ENCODE data around the gene SEL1L2. TPM values are rescaled to one million over a fixed set of nuclear protein-coding genes. Genes with fewer than 3 reads are reported as not detected.

The SEL1L2 gene
- total RNA-seq, 1 donor from 2014 or later, result 1.4 TPM

- Histone ChIP-seq H3K4me1 (no peaks in the 10 kb centered on the region), H3K9me3 (replicated peaks) (no peaks in the 10 kb centered on the region), H3K27me3 (ENCODE audit: low read depth) (peaks cover 30% of the 10 kb centered on the region), H3K4me3 (no peak overlapping the region), H3K27ac (replicated peaks) (no peak overlapping the region), H3K36me3 (no peaks in the 10 kb centered on the region)
- no peak for TF ChIP-seq CTCF (IDR thresholded peaks at IDR 0.05; ENCODE audit: borderline replicate concordance)
- intact Hi-C loops (cut with micrococcal nuclease), result no loop called here
- DNase-seq, result no peak
Observed at GRCh38 chr20:13839421-13840092, 150.9 kb downstream of the SEL1L2 start.

DNA sequence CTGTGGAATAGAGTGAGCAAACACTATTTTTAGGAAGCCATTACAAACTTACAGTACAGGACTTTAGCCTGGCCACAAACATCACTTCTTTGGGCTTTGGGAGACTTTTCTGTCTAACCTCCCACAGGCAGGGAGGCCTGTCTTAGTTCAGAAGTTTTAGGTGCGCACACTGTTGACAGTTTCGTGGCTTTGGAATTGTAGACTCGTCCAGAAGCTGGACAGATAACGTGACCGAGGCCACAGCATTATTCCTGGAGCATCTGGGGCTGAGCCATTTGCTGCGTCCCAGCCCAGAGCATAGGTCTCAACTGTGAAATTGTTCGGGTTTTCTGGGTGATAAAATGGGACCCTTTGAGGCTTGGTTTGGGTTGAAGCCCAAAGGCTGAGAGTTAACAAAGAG lies 151.8 kb downstream of the SEL1L2 start:
- no peak for TF ChIP-seq CTCF (IDR thresholded peaks at IDR 0.05; ENCODE audit: borderline replicate concordance)
- H3K4me3 ChIP-seq, result no peak overlapping the region
- intact Hi-C loops (cut with micrococcal nuclease), result no loop called here
- DNase-seq, result no peak
- H3K27me3 ChIP-seq (ENCODE audit: low read depth), result peaks cover 30% of the 10 kb centered on the region
- H3K9me3 ChIP-seq (replicated peaks), result no peaks in the 10 kb centered on the region
- H3K27ac ChIP-seq (replicated peaks), result no peak overlapping the region
- H3K36me3 ChIP-seq, result no peaks in the 10 kb centered on the region
- no peaks in the 10 kb centered on the region for H3K4me1 ChIP-seq

DNA sequence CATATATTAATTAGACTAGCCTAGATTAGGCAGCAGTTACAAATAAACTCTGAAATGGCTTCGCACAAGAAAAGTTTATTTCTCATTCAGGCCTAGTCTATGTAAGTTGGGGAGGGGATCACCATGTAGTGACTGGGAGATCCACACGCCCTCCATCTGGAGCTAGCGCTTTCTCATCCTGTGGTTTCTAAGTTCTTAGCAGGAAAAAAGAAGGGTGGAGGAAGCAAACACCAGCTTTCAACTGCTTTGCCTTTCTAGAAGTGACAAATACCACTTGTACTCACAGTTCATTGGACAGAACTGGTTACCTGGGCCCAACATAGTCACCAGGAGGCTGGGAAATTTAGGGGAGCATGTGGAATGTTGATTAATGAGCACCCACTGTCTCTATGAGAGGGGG lies 158.9 kb downstream of the SEL1L2 start:
- TF ChIP-seq CTCF (IDR thresholded peaks at IDR 0.05; ENCODE audit: borderline replicate concordance), result no peak
- peaks cover under 1% of the 10 kb centered on the region for H3K27me3 ChIP-seq (ENCODE audit: low read depth)
- H3K9me3 ChIP-seq (replicated peaks), result no peaks in the 10 kb centered on the region
- intact Hi-C loops (cut with micrococcal nuclease), result no loop called here
- no peak overlapping the region for H3K4me3 ChIP-seq
- no peaks in the 10 kb centered on the region for H3K36me3 ChIP-seq
- H3K4me1 ChIP-seq, result no peaks in the 10 kb centered on the region
- no peak for DNase-seq
- no peak overlapping the region for H3K27ac ChIP-seq (replicated peaks)

GRCh38 chr20:13825465-13825864 lies 164.9 kb downstream of the SEL1L2 start:
- no peaks in the 10 kb centered on the region for H3K27me3 ChIP-seq (ENCODE audit: low read depth)
- peaks cover 5% of the 10 kb centered on the region for H3K4me1 ChIP-seq
- H3K4me3 ChIP-seq, result no peak overlapping the region
- no peak for DNase-seq
- intact Hi-C loops (cut with micrococcal nuclease), result no loop called here
- H3K27ac ChIP-seq (replicated peaks), result no peak overlapping the region
- no peak for TF ChIP-seq CTCF (IDR thresholded peaks at IDR 0.05; ENCODE audit: borderline replicate concordance)
- peaks cover 8% of the 10 kb centered on the region for H3K9me3 ChIP-seq (replicated peaks)
- peaks cover 4% of the 10 kb centered on the region for H3K36me3 ChIP-seq

DNA sequence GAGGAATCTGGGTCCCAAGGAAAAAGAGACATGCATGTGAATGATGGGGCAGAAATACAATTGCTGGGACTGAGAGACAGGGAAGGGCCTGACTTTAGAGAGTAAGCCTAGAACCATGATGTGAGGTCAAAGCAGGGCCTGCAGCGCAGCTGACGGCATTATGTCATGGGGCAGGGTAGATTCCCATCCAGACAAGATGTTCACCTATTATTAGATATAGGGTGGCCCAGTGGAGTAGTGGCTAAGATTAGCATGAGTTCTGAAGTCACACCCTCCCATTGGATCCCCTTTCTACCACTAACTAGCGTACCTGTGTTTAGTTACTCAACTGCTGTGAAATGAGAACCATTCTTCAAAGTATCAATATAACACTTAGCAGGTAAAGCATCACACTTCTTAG lies 166.0 kb downstream of the SEL1L2 start:
- H3K27ac ChIP-seq (replicated peaks), result no peak overlapping the region
- no peak for TF ChIP-seq CTCF (IDR thresholded peaks at IDR 0.05; ENCODE audit: borderline replicate concordance)
- intact Hi-C loops (cut with micrococcal nuclease), result no loop called here
- H3K4me1 ChIP-seq, result peaks cover 5% of the 10 kb centered on the region
- no peaks in the 10 kb centered on the region for H3K27me3 ChIP-seq (ENCODE audit: low read depth)
- H3K4me3 ChIP-seq, result no peak overlapping the region
- H3K36me3 ChIP-seq, result peaks cover 4% of the 10 kb centered on the region
- H3K9me3 ChIP-seq (replicated peaks), result peaks cover 8% of the 10 kb centered on the region
- no peak for DNase-seq

Data from left ventricle myocardium inferior (tissue), 1 donor.